Cardiac muscle cell (in vitro differentiated cells and primary cell): ENCODE measurements around the gene POMT2. TPM values are rescaled to one million over a fixed set of nuclear protein-coding genes. Genes with fewer than 3 reads are reported as not detected.
A peak's percentile ranks its signal among the peaks of the same experiment; 100 is the strongest.

Experiments
- DNase-seq, 2 donors: peaks; one replicate each; pipeline versions ENCODE4 v3.0.0 to v3.0.0-alpha.2; 2010 to 2017; ENCODE audit warnings: low read depth in 1 of 2, low spot score in 1 of 2
- H3K27ac ChIP-seq: fragments of 200-600 bp; sonication (generic); 2 replicates; pipeline ENCODE4 v1.5.1; 2016
- H3K27me3 ChIP-seq: fragments of 200-600 bp; sonication (generic); 2 replicates; pipeline ENCODE4 v1.6.0; 2016; ENCODE audit warnings: control low read depth
- H3K36me3 ChIP-seq: fragments of 200-600 bp; sonication (generic); 2 replicates; pipeline ENCODE4 v1.5.1; 2016; ENCODE audit warnings: control low read depth
- H3K4me1 ChIP-seq: fragments of 200-600 bp; sonication (generic); 2 replicates; pipeline ENCODE4 v1.8.1; 2017; ENCODE audit warnings: low read depth, mild to moderate bottlenecking, mixed run types
- H3K4me3 ChIP-seq: fragments of 200-600 bp; sonication (generic); 2 replicates; pipeline ENCODE4 v1.5.1; 2016; ENCODE audit warnings: mild to moderate bottlenecking
- H3K9me3 ChIP-seq: fragments of 200-600 bp; sonication (generic); 2 replicates; pipeline ENCODE4 v1.5.1; 2017; ENCODE audit warnings: low read depth, mild to moderate bottlenecking, control low read depth
- polyA plus RNA-seq: library from polyadenylated mRNA; unstranded; fragments of >200 nt; fragmentation: Nextera tagmentation; extraction: Ambion mirVana; gene quantifications from 2 replicates; pipeline ENCODE4 v1.2.1, GENCODE V29; 2016
- total RNA-seq: library from RNA; depleted of rRNA; stranded (reverse); fragments of >200 nt; gene quantifications from 2 replicates; pipeline ENCODE4 v1.2.3, GENCODE V29; 2016
- TF ChIP-seq, protein P1 (sequence below): IDR thresholded peaks from 2 replicates; pipeline ENCODE4 v1.5.1; 2012; ENCODE audit warnings: low read depth, mild to moderate bottlenecking, low read length

The POMT2 gene
- total and polyA plus RNA-seq, 2 experiments from 2014 or later, result 29.2 to 40.8 TPM

DNA sequence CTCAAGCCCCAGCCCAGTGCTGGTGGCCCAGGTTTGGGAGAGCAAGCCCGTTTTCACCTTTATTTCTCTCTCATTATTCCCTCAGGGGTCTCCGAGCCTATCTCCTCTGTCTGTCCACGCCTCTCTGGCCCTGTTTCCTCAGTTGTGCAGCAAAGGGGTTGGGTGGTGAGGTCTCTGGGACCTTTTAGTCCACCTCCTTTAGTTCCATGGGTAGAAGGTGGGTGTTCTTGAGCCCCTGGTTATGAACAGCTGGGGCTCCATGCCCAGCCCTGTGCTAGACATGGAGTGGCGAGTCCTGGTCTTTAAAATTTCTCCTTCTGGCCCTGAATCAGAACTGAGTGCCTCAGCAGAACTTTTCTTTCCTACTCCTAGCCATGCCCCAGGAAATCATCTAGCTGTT is 48.4 kb downstream of the POMT2 start:
- H3K4me3 ChIP-seq, result no peak overlapping the region
- peaks cover 5% of the 10 kb centered on the region for H3K4me1 ChIP-seq
- H3K27ac ChIP-seq, result no peak overlapping the region
- DNase-seq, result no peak
- peaks cover 63% of the 10 kb centered on the region for H3K27me3 ChIP-seq
- H3K9me3 ChIP-seq, result no peaks in the 10 kb centered on the region
- TF ChIP-seq, protein P1, sequence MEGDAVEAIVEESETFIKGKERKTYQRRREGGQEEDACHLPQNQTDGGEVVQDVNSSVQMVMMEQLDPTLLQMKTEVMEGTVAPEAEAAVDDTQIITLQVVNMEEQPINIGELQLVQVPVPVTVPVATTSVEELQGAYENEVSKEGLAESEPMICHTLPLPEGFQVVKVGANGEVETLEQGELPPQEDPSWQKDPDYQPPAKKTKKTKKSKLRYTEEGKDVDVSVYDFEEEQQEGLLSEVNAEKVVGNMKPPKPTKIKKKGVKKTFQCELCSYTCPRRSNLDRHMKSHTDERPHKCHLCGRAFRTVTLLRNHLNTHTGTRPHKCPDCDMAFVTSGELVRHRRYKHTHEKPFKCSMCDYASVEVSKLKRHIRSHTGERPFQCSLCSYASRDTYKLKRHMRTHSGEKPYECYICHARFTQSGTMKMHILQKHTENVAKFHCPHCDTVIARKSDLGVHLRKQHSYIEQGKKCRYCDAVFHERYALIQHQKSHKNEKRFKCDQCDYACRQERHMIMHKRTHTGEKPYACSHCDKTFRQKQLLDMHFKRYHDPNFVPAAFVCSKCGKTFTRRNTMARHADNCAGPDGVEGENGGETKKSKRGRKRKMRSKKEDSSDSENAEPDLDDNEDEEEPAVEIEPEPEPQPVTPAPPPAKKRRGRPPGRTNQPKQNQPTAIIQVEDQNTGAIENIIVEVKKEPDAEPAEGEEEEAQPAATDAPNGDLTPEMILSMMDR, result no peak
- no peaks in the 10 kb centered on the region for H3K36me3 ChIP-seq

GRCh38 chr14:77271113-77271710 is 49.5 kb downstream of the POMT2 start, which contains the start of gene NGB:
TSS of gene NGB (minus strand) at chr14:77271206. CDS start at chr14:77270937, 269 bp downstream.
- H3K9me3 ChIP-seq, result no peaks in the 10 kb centered on the region
- DNase-seq, result no peak
- TF ChIP-seq, protein P1, result no peak
- peaks cover 67% of the 10 kb centered on the region for H3K27me3 ChIP-seq
- H3K36me3 ChIP-seq, result no peaks in the 10 kb centered on the region
- H3K4me1 ChIP-seq, result peaks cover 5% of the 10 kb centered on the region
- H3K4me3 ChIP-seq, result peak within 1 kb of the TSS; percentile 9
- H3K27ac ChIP-seq, result no peak within 1 kb of the TSS

DNA sequence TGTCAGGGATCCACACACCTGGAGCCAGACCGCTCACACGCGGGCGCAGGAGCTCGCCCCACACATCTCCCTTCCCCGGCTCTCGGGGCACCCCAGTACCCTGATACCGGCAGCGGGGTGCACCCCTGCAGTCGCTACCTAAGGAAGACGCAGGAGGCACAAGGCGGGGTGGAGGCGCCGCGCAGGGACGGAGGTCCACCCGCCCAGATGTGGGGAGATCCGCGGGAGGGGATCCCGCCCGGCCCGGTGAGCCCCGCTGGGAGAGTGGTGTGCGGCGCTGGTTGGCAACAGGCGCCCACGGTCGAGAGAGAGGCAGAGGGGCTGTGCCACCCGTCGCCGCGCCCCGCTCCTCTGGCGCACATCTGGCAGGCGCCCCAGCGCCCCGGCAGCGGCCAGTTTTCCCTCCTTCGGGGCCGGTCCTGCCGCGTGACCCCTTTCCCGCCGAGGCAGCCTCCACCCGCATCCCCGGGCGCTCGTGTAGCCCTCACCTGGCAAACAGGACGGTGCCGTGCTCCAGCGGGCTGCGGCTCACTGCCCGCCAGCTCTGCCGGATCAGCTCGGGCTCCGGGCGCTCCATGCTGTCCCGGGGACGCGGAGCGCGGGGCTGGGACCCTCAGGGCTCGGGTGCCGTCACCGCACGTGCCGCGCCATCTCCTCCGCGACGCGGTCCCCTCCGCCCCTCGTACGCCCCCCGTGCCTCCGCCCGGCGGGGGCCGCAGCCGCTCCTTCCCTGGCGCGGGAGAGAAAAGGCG is 50.1 kb downstream of the POMT2 start:
- H3K4me3 ChIP-seq, result peak overlapping the region; percentile 9
- H3K4me1 ChIP-seq, result peaks cover 5% of the 10 kb centered on the region
- H3K36me3 ChIP-seq, result no peaks in the 10 kb centered on the region
- no peak for DNase-seq
- no peak overlapping the region for H3K27ac ChIP-seq
- no peaks in the 10 kb centered on the region for H3K9me3 ChIP-seq
- TF ChIP-seq, protein P1, result no peak
- peaks cover 71% of the 10 kb centered on the region for H3K27me3 ChIP-seq

DNA sequence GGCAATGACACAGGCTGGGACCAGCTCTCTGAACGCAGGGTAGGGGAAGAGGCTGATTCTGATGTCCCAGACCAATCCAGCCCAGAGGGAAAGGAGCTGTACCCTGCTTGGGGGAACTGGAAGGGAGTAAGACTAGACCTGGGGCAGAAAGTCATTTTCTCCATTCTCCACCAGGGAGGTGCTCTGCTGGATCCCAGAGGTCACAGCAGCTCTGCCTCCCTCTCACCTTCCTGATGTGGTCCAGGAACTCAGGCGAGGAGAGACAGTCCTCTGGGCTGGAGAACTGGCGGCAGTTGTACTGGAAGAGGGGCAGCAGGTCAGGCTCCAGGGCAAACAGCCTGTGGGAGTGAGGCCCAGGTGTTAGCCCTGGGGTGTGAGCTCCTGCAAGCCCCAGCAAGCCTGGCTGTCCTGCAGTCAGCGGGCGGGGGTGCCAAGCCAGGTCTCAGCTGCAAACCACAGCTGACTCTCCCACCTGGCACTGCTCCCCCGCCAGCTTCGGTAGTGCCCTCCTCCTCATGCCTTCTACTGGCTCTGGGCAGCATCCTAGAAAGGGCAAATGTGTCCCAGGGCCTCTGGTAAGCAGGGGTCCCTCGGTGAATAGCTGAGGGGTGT is 51.6 kb downstream of the POMT2 start:
- TF ChIP-seq, protein P1, result no peak
- no peak overlapping the region for H3K27ac ChIP-seq
- H3K27me3 ChIP-seq, result peaks cover 72% of the 10 kb centered on the region
- no peaks in the 10 kb centered on the region for H3K9me3 ChIP-seq
- H3K36me3 ChIP-seq, result no peaks in the 10 kb centered on the region
- no peak overlapping the region for H3K4me3 ChIP-seq
- DNase-seq, result no peak
- peaks cover 5% of the 10 kb centered on the region for H3K4me1 ChIP-seq

DNA sequence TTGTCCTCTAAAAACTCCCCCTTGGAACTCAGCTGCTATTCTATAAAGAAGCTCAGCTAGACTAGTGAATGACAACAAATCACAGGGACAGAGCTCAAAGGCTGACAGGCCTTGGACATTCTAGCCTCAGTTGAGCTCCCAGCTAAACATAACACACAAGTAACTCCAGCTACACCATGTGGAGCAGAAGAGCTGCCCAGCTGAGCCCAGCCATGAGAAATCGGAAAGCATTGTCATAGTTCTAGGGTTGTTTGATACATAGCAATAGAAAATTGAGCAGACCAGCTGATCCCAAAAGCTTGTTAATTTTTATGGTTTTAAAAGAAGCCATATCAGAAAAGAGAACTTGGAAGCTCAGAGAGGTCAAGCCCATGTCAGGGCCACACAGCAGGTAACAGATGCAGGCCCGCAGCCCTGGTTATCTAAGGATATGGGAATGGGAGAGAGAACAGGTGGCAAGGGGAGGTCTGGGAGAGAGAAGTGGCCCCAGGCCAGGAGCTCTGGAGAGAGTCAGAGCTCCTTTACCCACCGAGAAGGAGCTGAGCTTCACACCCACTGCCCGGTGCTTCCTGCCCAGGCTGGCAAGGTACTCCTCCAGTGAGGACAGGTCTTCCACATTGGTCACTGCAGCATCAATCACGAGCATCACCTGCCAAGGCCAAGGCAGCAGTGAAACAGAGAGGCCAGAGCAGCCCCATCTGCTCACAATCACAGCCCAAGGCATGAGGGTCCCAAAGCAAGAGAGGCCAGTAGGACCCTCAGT is 52.6 kb downstream of the POMT2 start:
- TF ChIP-seq, protein P1, result no peak
- H3K9me3 ChIP-seq, result no peaks in the 10 kb centered on the region
- DNase-seq, result no peak
- H3K4me1 ChIP-seq, result peaks cover 5% of the 10 kb centered on the region
- H3K36me3 ChIP-seq, result no peaks in the 10 kb centered on the region
- H3K4me3 ChIP-seq, result no peak overlapping the region
- peaks cover 71% of the 10 kb centered on the region for H3K27me3 ChIP-seq
- H3K27ac ChIP-seq, result no peak overlapping the region
